GM19043 (cell line): ENCODE measurements around the gene TMEM240.
"Not testable (repeated sequence)": the region's sequence is repeated elsewhere in the genome, so short reads cannot be mapped to it uniquely, and the experiment has no call there.

Source experiments
- ATAC-seq: cut with Tn5 transposase; IDR thresholded peaks from one replicate; pipeline ENCODE4 v1.9.1; 2021; ENCODE audit warnings: low read depth; ENCODE audit not compliant: unreplicated experiment

TMEM240 gene

DNA sequence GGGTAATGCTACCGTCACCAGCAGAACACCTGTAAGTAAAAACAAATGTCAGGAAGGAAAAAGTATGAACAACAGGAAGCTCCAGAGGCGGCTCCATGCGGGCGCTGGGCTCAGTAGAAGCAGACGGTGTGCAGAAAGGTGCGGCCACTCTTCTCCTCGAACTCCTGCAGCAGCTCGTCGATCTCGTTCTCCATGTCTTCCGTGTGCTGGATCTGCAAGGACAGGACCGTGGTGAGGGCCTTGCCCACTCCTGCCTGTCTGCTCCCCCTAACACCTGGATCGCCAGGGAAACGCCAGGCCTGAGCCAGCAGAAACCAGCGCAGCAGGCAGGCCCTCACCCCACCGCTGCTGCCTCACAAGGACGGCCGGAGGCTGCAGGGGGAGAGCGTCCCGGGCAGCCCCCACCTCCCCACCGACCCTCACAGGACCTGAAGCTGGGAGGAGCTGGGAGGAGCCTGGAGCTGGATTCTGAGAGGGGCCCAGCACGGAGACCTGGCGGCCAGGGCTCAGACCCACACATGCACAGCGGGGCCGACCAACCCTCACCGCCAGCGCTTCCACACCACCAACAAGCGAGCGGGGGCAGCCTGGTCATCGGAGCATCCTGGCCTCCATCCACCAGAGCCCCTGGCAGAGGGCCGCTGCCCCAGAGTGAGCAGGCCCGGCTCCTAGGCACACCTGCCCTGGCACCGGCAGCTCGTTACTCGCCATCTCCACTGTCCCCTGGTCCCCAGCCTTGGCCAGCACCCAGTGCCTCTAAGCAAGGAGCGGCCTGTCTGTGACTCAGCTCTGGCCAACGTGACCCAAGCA is 1.7 kb upstream of the TMEM240 start:
- no peak for ATAC-seq

DNA sequence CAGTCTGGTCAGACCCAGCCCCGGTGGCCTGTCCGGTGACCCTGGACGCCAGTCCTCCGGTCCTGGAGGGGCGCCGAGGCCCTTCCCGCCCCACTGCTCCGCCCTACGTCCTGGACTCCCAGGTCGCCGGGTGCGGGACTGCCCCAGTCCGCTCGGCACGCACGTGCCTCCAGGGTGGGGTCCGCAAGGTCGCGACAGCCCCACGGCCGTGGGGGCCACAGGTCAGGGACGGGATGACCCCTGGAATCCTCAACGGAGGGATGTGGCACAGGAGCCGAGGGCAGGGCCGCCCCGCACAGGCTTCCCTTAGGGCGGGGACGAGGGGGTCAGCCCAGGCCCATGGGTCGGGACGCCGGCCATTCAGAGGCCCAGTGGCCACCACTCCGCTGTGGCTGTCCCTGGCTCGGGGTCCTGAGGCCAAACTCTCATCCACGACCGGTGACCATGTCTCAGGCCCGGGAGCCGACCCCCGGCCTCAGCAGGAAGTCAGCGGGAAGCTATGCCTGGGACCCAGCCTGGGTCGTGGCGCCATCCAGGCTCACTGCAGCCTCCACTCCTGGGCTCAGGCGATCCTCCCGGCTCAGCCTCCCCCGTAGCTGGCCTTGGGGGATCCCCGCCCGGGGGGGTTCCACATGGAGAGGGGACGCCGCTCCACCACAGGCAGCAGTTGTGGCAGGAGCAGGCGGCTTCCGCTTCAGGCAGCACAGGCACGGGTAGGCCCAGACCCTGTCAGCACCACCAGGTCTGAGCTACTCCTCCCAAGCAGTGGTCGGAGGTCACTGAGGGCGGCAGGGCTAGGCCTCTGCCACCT is 599 bp upstream of the TMEM240 start:
- ATAC-seq: no peak

DNA sequence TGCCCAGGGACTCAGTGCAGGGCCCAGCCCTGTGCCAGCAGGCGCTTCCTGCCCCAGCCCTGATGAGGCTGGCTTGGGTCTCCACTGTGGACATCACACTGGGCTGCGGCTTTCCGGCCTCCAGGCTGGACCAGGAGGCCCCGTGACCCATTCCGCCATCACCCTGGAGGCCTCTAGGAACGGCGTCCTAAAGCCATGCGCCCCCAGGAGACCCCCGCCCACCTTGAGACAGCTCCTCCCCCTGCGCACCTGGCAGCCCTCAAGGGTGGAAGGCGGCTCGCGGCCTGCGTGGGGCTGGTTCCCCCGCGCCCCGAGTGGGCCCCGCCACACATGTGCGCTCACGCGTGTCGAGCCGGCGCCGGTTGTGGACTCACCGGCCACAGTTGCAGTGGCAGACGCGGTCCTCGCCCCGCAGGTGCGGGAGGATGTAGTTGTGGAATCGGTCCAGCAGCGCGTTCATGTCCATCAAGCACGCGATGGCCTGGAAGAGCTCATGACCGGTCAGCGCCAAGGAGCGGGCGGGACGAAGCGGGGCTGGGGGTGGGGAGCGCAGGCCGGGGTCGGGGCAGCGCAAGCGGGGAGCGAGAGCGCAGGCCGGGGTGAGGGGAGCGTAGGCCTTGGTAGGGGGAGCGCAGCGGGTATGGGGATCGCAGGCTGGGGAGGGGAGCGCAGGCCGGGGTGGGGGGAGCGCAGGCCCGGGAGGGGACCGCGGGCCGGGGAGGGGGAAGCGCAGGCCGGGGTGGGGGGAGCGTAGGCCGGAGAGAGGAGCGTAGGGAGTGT is 924 bp downstream of the TMEM240 start:
- no peak for ATAC-seq

DNA sequence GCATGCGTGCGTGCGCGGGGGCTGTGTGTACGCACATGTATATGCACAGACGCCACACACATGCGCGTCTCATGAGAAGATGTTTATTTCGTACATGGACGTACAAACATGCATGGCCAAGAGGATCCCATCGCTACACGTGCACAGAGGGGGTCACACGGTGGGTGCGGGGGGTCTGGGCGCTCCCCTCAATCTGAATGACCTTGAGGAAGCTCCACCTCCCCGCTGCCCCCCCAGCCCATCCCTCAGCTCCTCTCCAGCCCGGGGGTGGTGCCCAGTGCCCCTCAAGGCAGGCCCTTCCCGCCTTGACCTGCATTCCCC is 1.5 kb downstream of the TMEM240 start:
- ATAC-seq: no peak

DNA sequence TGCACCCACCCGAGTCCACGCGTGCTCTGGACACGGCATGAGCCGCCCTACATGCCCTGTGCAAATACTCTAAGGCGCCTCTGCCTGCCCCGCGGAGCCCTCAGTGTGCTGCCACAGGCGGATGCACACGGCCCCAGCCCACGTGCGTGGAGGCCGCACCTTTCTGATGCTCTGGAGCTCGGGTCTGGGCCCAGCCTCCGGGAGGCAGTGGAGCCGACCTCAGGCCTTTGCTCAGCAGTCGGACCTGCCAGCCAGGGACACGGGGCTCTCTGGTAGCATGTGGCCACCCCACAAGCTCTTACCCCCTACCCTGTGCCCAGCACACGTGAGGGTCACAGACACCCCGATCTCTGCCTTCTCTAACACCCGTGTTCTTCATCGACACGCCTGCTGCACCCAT is 2.1 kb downstream of the TMEM240 start:
- no peak for ATAC-seq

DNA sequence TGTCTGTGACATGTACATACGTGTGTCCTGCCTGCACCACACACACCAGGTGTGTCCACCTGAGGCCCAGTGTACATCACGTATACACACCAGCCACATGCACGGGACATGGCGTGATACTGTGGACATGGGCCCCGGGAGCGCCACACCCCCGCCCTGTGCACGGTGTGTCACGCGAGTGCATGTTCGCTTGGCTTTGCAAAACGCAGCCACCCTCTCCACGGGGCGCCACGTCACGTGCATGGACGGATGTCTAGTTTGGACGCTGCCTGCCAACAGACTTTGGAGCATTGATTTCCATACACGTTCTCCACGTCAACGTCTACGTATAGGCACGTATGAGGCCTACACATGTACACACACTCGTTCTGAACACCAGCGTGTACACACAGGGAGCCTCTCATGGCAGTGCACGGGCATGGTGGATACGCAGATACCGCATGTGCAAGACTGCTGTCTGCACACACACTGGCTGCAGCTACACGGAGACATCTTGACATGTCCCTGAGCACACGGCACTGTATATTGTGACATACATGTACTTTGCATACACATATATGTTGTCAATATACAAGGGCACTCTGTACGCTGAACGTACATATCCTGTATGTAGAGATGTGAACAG is 2.7 kb downstream of the TMEM240 start:
- no peak for ATAC-seq

DNA sequence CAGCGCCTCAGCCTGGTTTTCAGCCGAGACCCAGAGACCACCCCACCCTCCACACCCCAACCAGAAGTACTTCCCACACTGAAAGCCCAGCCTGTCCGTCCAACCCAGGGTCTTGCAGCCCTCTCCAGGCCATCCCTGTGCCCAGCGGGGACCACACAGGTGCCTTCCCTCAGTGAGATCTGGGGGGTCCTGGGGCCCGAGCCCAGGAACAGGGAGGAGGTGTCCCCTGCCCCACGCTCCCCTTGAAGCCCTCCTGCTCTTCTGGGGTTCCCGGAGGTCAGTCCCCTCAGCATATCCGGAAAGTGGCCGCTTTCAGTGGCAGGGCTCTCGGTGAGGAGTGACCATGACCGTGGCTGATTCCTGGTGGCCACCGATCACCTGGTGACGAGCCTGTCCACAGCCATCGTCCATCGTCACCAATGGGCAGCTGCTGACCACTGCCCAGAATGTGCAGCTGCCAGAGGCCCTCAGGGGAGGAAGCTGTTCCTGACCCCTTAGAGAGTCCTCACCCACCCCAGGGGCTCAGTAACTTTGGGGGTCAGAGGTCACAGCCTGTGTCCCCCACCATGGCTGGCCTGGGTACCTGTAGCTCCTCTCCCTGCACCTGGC is 3.4 kb downstream of the TMEM240 start:
- ATAC-seq: no peak

DNA sequence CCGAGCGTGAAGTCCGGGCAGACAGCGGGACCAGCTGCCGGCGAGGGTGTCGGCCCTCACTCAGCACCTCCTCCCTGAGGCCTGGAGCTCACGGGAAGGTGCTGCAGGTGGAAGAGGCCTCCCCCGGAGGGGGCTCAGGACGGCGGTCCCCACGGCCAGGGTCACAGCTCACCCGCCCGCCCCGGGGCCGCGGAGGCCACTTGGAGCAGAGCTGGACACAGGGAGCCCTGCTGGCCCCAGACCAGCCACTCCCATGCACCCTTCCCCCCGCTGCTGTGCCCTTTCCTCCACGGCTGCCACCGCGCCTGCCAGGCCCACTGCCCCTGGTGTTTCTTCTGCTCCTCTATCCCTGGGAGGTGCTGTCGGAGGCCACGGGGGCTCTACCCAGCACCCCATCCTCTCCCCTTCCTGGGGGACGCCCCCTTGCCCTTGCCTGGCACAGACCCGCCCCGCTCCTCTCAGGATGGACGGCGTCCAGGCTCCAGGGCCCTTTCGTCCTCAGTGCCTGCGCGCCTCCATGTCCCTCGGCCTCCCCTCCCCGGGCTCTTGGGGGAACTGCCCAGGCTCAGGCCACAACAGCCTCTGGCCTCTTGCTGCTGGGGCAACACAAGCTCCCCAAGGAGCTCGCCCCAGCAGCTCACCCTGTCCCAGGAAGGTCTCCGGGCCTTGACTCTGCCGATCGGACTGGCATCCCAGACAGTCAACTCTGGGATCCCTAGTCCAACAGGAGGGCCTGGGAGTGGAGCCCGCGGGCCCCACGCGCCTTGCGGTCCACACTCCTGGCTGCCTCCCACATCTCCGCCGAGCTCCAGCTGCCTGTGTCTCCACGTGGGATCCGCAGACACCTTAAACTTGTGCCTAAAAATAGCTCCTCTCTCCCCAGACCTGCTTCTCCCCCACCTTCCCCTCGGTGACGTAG is 4.1 kb downstream of the TMEM240 start:
- no peak for ATAC-seq

DNA sequence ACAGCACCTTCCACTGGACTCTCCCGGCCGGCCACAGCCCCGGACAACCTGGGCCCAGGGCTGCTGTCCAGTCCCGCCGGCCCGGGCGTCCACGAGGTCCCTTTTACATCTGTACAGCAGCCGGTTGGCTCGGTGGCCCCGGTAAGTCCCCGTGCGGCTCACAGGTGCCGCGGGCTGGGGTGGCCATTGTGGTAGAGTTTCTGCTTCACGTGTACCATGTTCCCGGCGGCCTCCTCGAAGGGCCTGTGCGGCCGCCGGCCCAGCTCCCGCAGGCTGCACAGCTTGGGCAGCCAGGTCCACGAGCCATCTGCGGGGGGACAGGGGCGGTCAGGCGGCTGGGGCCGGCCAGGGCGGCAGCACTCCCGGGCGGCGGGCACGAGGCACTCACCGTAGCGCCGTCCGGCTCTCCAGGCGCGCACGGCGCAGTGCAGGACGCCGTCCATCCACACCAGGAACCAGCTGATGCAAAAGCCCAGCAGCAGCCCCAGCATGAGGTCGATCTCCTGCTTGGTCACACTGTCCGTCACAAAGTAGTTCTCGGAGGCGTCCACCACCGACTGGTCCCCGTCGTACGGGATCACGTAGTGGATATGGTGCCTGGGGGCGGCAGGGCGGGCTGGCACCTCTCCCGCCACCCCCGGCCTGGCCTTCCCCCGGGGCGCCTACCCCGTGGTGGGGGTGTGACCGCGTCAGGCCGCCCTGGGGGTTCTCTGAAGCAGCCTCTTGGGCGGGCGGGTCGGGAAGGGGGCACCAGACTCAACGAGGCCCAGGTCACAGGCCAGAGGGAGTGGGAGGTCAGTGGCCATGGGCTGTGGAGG is 5.0 kb downstream of the TMEM240 start:
- ATAC-seq: no peak

DNA sequence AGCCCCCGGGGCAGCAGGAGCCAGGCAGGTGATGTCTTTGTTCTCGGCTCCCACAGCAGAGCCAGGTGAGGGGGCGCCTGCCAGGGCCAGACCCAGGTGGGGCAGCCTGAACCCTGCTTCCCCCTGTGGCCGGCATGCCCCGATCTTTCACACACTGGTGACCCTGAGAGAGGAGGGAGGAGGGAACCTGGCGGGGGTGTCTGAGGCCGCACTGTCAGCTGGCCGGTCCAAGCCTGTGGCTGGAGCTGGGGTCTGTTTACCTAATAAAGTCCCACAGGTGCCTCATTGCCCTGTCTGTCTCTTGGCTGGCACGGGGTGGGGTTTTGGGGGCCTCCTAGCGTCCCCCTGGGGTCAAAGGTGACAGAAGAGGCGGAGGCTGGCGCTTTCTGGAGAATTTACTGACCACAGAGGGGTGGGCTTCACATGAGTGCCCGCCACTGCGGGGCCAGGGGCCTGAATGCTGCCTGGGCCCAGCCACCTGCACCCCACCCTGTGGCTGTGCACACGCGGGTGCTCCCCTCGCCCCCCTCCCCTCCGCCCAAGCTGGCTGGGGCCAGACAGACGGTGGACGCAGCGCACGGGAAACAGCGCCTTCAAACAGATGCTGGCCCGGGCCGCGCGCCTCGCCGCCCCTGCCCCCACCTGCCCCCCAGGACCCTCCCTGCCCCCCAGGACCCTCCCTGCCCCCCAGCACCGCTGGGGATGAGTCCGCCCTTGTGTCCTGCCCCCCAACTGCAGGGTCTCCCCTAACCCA is 5.8 kb downstream of the TMEM240 start:
- ATAC-seq: no peak

DNA sequence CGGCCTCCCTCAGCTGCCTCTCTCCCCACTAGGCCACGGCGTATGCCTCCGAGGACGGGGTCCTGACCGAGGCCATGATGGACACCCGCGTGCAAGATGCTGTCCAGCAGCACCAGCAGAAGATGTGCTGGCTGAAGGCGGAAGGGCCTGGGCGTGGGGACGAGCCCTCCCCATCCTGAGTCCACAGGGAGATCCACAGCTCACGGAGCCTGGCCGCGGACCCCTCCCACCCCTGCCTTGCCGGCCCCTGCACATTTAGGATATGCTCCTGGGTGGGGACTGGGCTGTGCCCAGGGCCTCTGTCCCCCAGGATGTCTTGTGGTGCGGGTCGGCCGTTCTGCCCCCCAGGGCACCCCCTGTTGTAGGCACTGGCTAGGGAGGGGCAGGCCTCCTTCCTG is 6.5 kb downstream of the TMEM240 start:
- ATAC-seq: not testable (repeated sequence)

DNA sequence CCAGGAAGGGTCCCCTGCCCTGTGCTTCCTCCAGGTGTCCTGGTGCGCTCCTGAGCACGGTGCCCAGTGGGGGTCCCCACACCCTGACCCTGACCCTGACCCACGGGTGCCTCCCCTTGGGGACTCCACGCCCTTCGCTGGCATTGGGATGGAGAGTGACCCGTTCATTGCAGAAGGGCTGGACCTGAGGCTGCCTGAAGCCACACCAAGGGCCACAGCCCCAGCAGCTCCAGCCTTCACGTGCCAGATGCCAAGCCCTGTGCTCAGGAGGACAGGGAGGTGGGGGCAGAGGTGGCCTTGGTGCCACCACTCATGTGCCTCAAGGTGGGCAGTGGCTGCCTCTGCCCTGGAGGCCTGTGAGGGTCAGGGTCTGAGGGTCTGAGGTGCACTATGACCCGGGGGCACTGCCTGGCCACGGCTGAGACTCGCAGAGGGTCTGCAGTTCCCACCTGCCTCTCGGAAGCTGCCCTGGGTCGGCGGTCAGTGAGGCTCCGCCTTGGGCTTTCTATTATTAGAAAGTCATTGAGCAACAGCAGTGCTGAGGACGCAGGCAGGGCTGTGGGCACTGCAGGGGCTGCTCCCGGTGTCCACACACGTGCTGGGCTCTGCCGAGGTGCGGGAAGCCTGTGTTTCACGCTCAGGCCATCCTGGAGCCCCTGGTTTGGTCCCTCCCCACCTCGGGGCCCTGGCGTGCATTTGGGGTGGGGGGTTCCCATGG is 7.1 kb downstream of the TMEM240 start:
- ATAC-seq: not testable (repeated sequence)

DNA sequence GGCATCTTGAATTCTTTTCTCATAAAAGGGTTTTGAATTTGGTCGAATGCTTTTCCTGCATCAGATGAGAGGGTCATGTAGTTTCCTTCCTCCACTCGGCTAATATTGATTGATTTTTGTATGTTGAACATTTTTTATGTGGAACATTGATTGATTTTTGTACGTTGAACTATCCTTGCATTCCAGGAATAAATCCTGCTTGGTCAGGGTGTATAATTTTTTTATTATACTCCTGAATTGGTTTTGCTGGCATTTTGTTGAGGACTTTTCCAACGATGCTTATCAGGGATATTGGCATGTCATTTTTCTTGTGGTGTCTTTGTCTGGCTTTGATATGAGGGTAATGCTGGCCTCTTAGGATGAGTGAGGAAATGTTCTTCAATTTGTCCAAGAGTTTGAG is 8.5 kb downstream of the TMEM240 start:
- ATAC-seq: no peak

DNA sequence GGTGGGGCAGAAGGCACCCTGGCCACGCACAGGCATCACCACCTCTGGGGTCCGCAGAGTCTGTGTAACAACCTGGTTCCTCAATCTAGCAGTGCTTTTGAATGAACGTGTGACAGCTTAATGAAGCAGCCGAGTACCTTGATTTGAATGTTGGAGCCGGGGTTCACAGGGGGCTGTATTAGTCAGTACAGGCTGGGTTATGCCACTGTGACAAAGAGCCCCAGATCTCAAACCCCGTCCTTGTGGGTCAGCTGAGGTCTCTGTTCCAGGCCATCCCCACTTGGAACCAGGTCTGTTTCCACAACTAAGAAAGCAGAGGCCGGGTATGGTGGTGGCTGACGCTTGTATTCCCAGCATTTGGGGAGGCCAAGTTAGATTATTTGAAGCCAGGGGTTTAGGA is 10.5 kb downstream of the TMEM240 start:
- no peak for ATAC-seq

DNA sequence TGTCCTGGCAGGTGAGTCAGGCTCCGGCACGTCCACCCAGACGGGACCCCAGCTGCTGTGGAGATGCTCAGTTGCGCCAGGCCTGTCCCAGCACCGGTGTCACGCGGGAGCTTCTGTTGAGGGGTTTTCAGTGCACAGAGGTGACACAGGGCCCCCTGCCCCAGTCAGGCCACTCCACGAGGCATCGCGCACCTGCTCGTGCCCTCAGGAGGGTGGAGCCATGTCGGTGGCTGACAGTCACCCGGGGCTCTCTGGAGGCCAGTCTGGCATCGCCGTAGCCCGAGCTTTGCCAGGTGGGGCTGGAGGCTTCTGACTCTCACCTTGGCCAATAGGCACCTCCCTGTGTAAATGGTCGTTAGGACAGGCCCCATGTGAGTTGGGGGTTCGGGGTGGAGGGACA is 11.1 kb downstream of the TMEM240 start:
- no peak for ATAC-seq

DNA sequence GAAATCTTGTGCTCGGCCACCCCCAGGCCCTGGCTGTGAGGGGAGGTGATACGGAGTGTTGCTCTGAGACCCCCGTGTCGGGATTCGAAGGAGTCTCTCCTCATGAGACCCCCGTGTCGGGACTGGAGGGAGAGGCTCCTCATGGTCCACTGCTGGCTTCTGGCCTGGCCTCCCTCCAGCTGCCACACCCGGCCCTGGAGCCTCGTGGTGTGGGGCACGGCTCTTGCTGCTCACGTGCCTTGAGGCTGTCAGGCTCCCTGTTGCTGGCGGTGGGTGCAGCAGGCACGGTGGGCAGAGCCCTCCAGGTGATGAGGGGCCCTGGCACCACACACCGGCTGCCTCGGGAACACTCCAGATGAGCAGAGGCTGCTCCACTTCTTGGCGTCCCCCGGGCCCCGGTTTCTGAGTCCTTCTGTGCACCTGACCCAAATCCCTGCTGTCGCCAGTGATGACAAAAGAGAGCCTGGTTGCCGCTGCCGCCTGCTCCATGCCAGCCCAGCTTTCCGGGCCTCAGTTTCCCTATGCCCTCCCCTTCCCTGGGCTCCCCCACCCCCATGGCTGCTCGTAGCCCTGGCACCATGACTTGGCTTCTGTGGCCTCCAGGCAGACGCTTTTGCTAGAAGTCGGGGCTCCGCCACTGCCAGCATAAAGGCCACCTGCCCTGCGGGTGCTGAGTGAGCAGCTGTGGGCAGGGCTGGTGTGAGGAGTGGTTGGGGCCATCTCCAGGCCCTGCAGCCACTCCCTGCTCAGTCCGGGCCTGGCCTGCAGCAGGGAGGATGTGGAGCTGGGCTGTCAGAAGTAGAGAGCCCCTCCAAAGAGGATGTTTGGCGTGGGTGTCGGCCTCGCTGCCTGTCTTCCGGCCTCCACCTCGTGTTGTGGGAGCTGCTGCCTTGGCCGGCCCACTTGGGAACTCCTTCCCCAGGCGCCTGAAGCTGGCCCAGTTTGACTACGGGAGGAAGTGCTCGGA is 11.8 kb downstream of the TMEM240 start:
- no peak for ATAC-seq
